Measurements from ENCODE around the gene KRTDAP. TPM values are rescaled to one million over a fixed set of nuclear protein-coding genes. Genes with fewer than 3 reads are reported as not detected.
"Not testable (repeated sequence)": the region's sequence is repeated elsewhere in the genome, so short reads cannot be mapped to it uniquely, and the experiment has no call there.

The KRTDAP gene
- total RNA-seq, 4 donors from 2014 or later: 2.7 TPM; not detected in 3

GRCh38 chr19:35478794-35479677, 11.2 kb downstream of the KRTDAP start:
- no peak overlapping the region for H3K4me3 ChIP-seq (replicated peaks in 1 of 3)
- no peaks in the 10 kb centered on the region for H3K36me3 ChIP-seq
- DNase-seq: no peak
- WGBS, 2 donors: 73 to 74% methylated on average over 21 of the region's 21 CpGs
- no peak for TF ChIP-seq CTCF (IDR thresholded peaks at IDR 0.05)
- no peak for TF ChIP-seq POLR2A (IDR thresholded peaks at IDR 0.05)
- H3K9me3 ChIP-seq: no peaks in the 10 kb centered on the region
- intact Hi-C loops (cut with DNase I): no loop called here
- H3K27me3 ChIP-seq: no peaks in the 10 kb centered on the region
- no peak overlapping the region for H3K27ac ChIP-seq
- no peaks in the 10 kb centered on the region for H3K4me1 ChIP-seq

- Histone ChIP-seq H3K27ac (no peak overlapping the region), H3K36me3 (no peaks in the 10 kb centered on the region), H3K27me3 (no peaks in the 10 kb centered on the region), H3K4me3 (replicated peaks in 1 of 3) (no peak overlapping the region), H3K4me1 (no peaks in the 10 kb centered on the region), H3K9me3 (no peaks in the 10 kb centered on the region)
- DNase-seq: no peak
- TF ChIP-seq POLR2A (IDR thresholded peaks at IDR 0.05): no peak
- TF ChIP-seq CTCF (IDR thresholded peaks at IDR 0.05): no peak
- intact Hi-C loops (cut with DNase I): no loop called here
- WGBS, 2 donors: 58 to 62% methylated on average over 4 of the region's 4 CpGs
These were observed 14.1 kb downstream of the KRTDAP start for GRCh38 chr19:35476149-35476548.

DNA sequence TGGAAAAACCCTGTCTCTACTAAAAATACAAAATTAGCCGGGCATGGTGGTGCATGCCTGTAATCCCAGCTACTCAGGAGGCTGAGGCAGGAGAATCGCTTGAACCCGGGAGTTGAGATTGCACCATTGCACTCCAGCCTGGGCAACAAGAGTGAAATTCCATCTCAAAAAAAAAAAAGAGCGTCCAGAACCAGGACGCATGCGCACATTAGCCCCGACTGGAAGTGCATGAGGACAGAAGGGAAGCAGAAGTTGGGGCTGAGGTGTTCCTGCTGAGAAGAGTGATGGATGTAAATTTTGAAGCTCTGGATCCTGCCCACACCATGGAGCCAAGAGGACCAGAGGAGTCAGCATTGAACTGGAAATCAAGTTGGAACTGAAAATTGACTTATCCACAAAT, 15.7 kb downstream of the KRTDAP start:
- H3K27ac ChIP-seq; DNase-seq; H3K4me1 ChIP-seq; intact Hi-C loops (cut with DNase I); H3K9me3 ChIP-seq; H3K36me3 ChIP-seq; H3K27me3 ChIP-seq; H3K4me3 ChIP-seq (replicated peaks in 1 of 3): not testable (repeated sequence)
- WGBS, 2 donors: 89 to 96% methylated on average over 7 of the region's 7 CpGs

- 89 to 93% methylated on average over 14 of the region's 14 CpGs for whole genome bisulfite sequencing, 2 donors
- H3K9me3 ChIP-seq: no peaks in the 10 kb centered on the region
- H3K36me3 ChIP-seq: no peaks in the 10 kb centered on the region
- no peak for TF ChIP-seq CTCF (IDR thresholded peaks at IDR 0.05)
- no peak overlapping the region for H3K27ac ChIP-seq
- H3K27me3 ChIP-seq: no peaks in the 10 kb centered on the region
- no peak overlapping the region for H3K4me3 ChIP-seq (replicated peaks in 1 of 3)
- DNase-seq: no peak
- no peaks in the 10 kb centered on the region for H3K4me1 ChIP-seq
- intact Hi-C loops (cut with DNase I): no loop called here
These were observed 16.2 kb downstream of the KRTDAP start for GRCh38 chr19:35474104-35474503.

DNA sequence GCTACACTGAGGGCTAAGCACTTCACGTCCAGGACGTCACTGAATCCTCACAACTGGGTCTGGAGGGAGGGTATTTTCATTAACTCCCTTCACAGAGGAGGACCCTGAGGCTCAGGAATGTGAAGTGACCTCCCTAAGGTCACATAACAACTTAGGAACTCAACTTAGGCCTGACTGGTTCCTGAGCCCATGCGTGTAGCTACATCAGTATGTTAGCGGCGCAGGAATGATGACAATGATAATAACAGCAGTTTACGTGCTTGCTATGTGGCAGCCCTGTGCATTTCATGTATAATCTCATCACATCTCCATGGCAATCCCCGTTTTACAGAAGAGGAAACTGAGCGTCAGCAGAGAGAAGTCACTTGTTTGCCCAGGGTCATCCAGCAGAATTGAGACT, 18.3 kb downstream of the KRTDAP start:
- Histone ChIP-seq H3K9me3 (no peaks in the 10 kb centered on the region), H3K4me1 (no peaks in the 10 kb centered on the region), H3K27me3 (no peaks in the 10 kb centered on the region), H3K36me3 (no peaks in the 10 kb centered on the region), H3K27ac (no peak overlapping the region), H3K4me3 (replicated peaks in 1 of 3) (no peak overlapping the region)
- 90% methylated on average over 8 of the region's 8 CpGs for WGBS, 2 donors
- no peak for DNase-seq
- intact Hi-C loops (cut with DNase I): no loop called here
- TF ChIP-seq CTCF (IDR thresholded peaks at IDR 0.05): no peak

- H3K4me1 ChIP-seq; H3K36me3 ChIP-seq; H3K27ac ChIP-seq; H3K4me3 ChIP-seq (replicated peaks in 1 of 3); H3K27me3 ChIP-seq; DNase-seq; intact Hi-C loops (cut with DNase I); H3K9me3 ChIP-seq: not testable (repeated sequence)
- WGBS, 2 donors: 93 to 99% methylated on average over 4 of the region's 4 CpGs
These were observed 19.2 kb downstream of the KRTDAP start for GRCh38 chr19:35471075-35471474.

All from thyroid gland (tissue), 4 donors.